GM12878 (cell line): Measurements from ENCODE around the gene AKAP1. TPM values are rescaled to one million over a fixed set of nuclear protein-coding genes. Genes with fewer than 3 reads are reported as not detected.
A peak's percentile ranks its signal among the peaks of the same experiment; 100 is the strongest.

Experiments used
- ATAC-seq: fragments of 200-7000 bp; cut with Tn5 transposase; 3 replicates; pipeline ENCODE4 v1.9.1; 2020; ENCODE audit warnings: mild to moderate bottlenecking, moderate library complexity
- Bru-seq: library from RNA; stranded (reverse); fragments of 400-500 nt; gene quantifications from one replicate; lab custom pipeline; 2021; lab: Mats Ljungman, UMichigan
- BruChase-seq, 2 experiments: library from RNA; stranded (reverse); fragments of 400-500 nt; gene quantifications; one replicate each; lab custom pipeline; 2021; lab: Mats Ljungman, UMichigan
- BruUV-seq: library from RNA; stranded (reverse); fragments of 400-500 nt; replicated peaks from 2 replicates; lab custom pipeline; 2021; lab: Mats Ljungman, UMichigan
- CTCF ChIA-PET: fragments of 300-600 bp; sonication (Branson Sonifier 250); formaldehyde crosslinking; extraction: SDS; loops from one replicate; lab custom pipeline; 2021; ENCODE audit warnings: inconsistent platforms; lab: Yijun Ruan, JAX
- POLR2A ChIA-PET: fragments of 350-600 bp; formaldehyde crosslinking; extraction: SDS; loops from one replicate; lab custom pipeline; 2021; ENCODE audit warnings: inconsistent platforms; lab: Charles Lee
- RAD21 ChIA-PET: fragments of 300-600 bp; sonication (Branson Sonifier 250); formaldehyde crosslinking; loops from one replicate; lab custom pipeline; 2023; ENCODE audit warnings: antibody characterized with exemption; ENCODE audit not compliant: unreplicated experiment; lab: Charles Lee
- SMC1A ChIA-PET: fragments of 300-600 bp; sonication (Branson Sonifier 250); formaldehyde crosslinking; loops from one replicate; lab custom pipeline; 2023; ENCODE audit not compliant: unreplicated experiment, uncharacterized antibody; lab: Charles Lee
- DNase-seq: peaks from one replicate; pipeline ENCODE4 v3.0.0-alpha.2; 2011; ENCODE audit warnings: low read depth, low spot score
- FAIRE-seq: peaks from 3 replicates; lab custom pipeline; 2011; peaks lifted over from hg19 to GRCh38; lab: Jason Lieb, UNC
- H2AFZ ChIP-seq: 2 replicates; pipeline ENCODE4 v1.6.0; 2011; ENCODE audit warnings: low read depth, low read length, control low read depth; ENCODE audit not compliant: control insufficient read depth
- H3K27ac ChIP-seq: 2 replicates; pipeline ENCODE4 v1.5.1; 2011; ENCODE audit warnings: control low read depth; ENCODE audit not compliant: control insufficient read depth, insufficient read depth
- H3K27me3 ChIP-seq, 2 experiments: replicated peaks in 1 of 2; 2 replicates each; pipeline versions ENCODE4 v1.6.0 to v1.6.1; 2011; ENCODE audit warnings: low read length in 1 of 2; ENCODE audit not compliant: control insufficient read depth in 2 of 2, insufficient read depth in 2 of 2
- H3K36me3 ChIP-seq, 2 experiments: 2 replicates each; pipeline ENCODE4 v1.5.1; 2011; ENCODE audit warnings: low read length in 1 of 2; ENCODE audit not compliant: control insufficient read depth in 2 of 2, insufficient read depth in 2 of 2
- H3K4me1 ChIP-seq: 2 replicates; pipeline ENCODE4 v1.6.1; 2011; ENCODE audit warnings: mild to moderate bottlenecking, low read length, moderate library complexity, mixed read lengths; ENCODE audit not compliant: control insufficient read depth, insufficient read depth
- H3K4me2 ChIP-seq: 2 replicates; pipeline ENCODE4 v1.6.0; 2011; ENCODE audit warnings: control low read depth; ENCODE audit not compliant: control insufficient read depth, insufficient read depth
- H3K4me3 ChIP-seq: fragments of 200-600 bp; sonication (generic); 2 replicates; pipeline ENCODE4 v1.5.1; 2016
- H3K79me2 ChIP-seq: 2 replicates; pipeline ENCODE4 v1.6.0; 2011; ENCODE audit warnings: low read length; ENCODE audit not compliant: control insufficient read depth, insufficient read depth
- H3K9ac ChIP-seq: 2 replicates; pipeline ENCODE4 v1.8.0; 2011; ENCODE audit warnings: low read length, control low read depth, mixed read lengths; ENCODE audit not compliant: control insufficient read depth, insufficient read depth
- H3K9me3 ChIP-seq: replicated peaks from 3 replicates; pipeline ENCODE4 v1.5.1; 2011; ENCODE audit warnings: mild to moderate bottlenecking, low read length; ENCODE audit not compliant: control insufficient read depth, insufficient read depth
- H4K20me1 ChIP-seq: 2 replicates; pipeline ENCODE4 v1.6.0; 2011; ENCODE audit not compliant: control insufficient read depth, insufficient read depth
- ATF7 ChIP-seq: fragments of 450-650 bp; IDR thresholded peaks from 2 replicates; pipeline ENCODE4 v1.6.1; 2016; ENCODE audit warnings: low read depth, mild to moderate bottlenecking
- CTCF ChIP-seq, 3 experiments: IDR thresholded peaks in 2 of 3; conservative IDR thresholded peaks in 1 of 3; 2 replicates each; pipeline ENCODE4 v1.5.1; 2011; ENCODE audit warnings: low read depth in 3 of 3, low read length in 3 of 3, mild to moderate bottlenecking in 3 of 3, control low read depth in 2 of 3, moderate library complexity in 2 of 3, inconsistent platforms in 1 of 3, mixed read lengths in 1 of 3; ENCODE audit not compliant: control insufficient read depth in 2 of 3, insufficient read depth in 1 of 3; ENCODE audit errors: extremely low read depth in 1 of 3
- EED ChIP-seq: sonication (generic); IDR thresholded peaks from 2 replicates; pipeline ENCODE4 v1.6.1; 2016; ENCODE audit warnings: antibody characterized with exemption, low read depth
- FOXM1 ChIP-seq: IDR thresholded peaks from 2 replicates; pipeline ENCODE4 v1.6.1; 2012; ENCODE audit warnings: low read depth, mild to moderate bottlenecking, inconsistent platforms, low read length, moderate library complexity
- MTA3 ChIP-seq: IDR thresholded peaks from 2 replicates; pipeline ENCODE4 v1.6.1; 2012; ENCODE audit warnings: low read length, inconsistent platforms, borderline replicate concordance
- NBN ChIP-seq: fragments of 450-650 bp; IDR thresholded peaks from 2 replicates; pipeline ENCODE4 v1.6.1; 2016
- POLR2A ChIP-seq: IDR thresholded peaks from 2 replicates; pipeline ENCODE4 v1.6.1; 2011; ENCODE audit warnings: low read depth, mild to moderate bottlenecking, low read length
- RELA ChIP-seq: fragments of 450-650 bp; IDR thresholded peaks from 2 replicates; pipeline ENCODE4 v1.8.0; 2014; ENCODE audit warnings: borderline replicate concordance; ENCODE audit not compliant: partially characterized antibody
- SMC3 ChIP-seq: IDR thresholded peaks from 2 replicates; pipeline ENCODE4 v1.6.1; 2011; ENCODE audit warnings: low read length, improper control_type of control experiment, borderline replicate concordance
- SREBF2 ChIP-seq: IDR thresholded peaks from 2 replicates; pipeline ENCODE4 v1.6.1; 2012; ENCODE audit warnings: mild to moderate bottlenecking, low read length
- YBX1 ChIP-seq: fragments of 450-650 bp; IDR thresholded peaks from 2 replicates; pipeline ENCODE4 v1.6.1; 2016; ENCODE audit warnings: antibody characterized with exemption
- ZNF384 ChIP-seq: IDR thresholded peaks from 2 replicates; pipeline ENCODE4 v1.6.1; 2012; ENCODE audit warnings: low read depth, mild to moderate bottlenecking, low read length, improper control_type of control experiment, borderline replicate concordance
- ZNF592 ChIP-seq: fragments of 450-650 bp; IDR thresholded peaks from 2 replicates; pipeline ENCODE4 v1.6.1; 2017; ENCODE audit warnings: mild to moderate bottlenecking, moderate library complexity
- WGBS: methylation state at CpG from one replicate; pipeline ENCODE4 v1.1.6; 2016; ENCODE audit warnings: low lambda C conversion rate; ENCODE audit not compliant: insufficient replicate concordance, insufficient coverage; ENCODE audit errors: missing lambda C conversion rate; 5-methylcytosine and 5-hydroxymethylcytosine counted together
- in situ Hi-C: fragments of 300-500 bp; cut with MboI; formaldehyde crosslinking; loops from 9 replicates; pipeline ENCODE4 v1.14.3; 2018; ENCODE audit warnings: mixed read lengths
- intact Hi-C: fragments of 100-400 bp; cut with micrococcal nuclease; formaldehyde crosslinking; loops from one replicate; pipeline ENCODE4 v1.14.2; 2022; ENCODE audit not compliant: unreplicated experiment
- long read RNA-seq, 2 experiments: library from polyadenylated mRNA; unstranded; transcript quantifications; one replicate each; pipeline ENCODE4 v2.0.0, GENCODE V29; 2019 to 2020
- polyA minus RNA-seq, 3 experiments: library from RNA; depleted of rRNA, polyadenylated mRNA; stranded (reverse); fragments of >200 nt; gene quantifications; 2 replicates each; pipeline ENCODE4 v1.2.3, GENCODE V29; 2011
- polyA plus RNA-seq, 11 experiments: library from polyadenylated mRNA; depleted of rRNA in 4 of 11; unstranded in 6 of 11; stranded (reverse) in 5 of 11; fragments of >200 nt; fragmentation: Nextera tagmentation in 4 of 11; fragmentation: Illumina TruSeq in 1 of 11; extraction: Ambion mirVana in 4 of 11; extraction: Trizol in 1 of 11; gene quantifications; 1 replicate in 1 of 11; 2 replicates in 10 of 11; pipeline versions ENCODE4 v1.2.1 to v1.2.3, GENCODE V29; 2011 to 2016; ENCODE audit warnings: inconsistent platforms in 2 of 11, missing spikeins in 2 of 11, low read depth in 1 of 11
- total RNA-seq, 4 experiments: library from RNA; depleted of rRNA in 3 of 4; stranded (reverse); fragments of >200 nt in 3 of 4; fragmentation: Illumina TruSeq in 1 of 4; extraction: Trizol in 1 of 4; gene quantifications; 2 replicates each; pipeline versions ENCODE4 v1.2.1 to v1.2.3, GENCODE V29; 2013 to 2021

The AKAP1 gene
- 45.9 and 58.6 TPM in 2 replicates for total RNA-seq (2013; cell fraction: nucleolus; rRNA removed)
- total RNA-seq (2014; rRNA removed): 40.7 and 50.5 TPM in 2 replicates
- total RNA-seq (2014; rRNA removed; fragmentation: Illumina TruSeq; extraction: Trizol): 29.5 and 36.8 TPM in 2 replicates
- total RNA-seq (2021): 39.9 and 45.9 TPM in 2 replicates
- 11.0 TPM for polyA plus RNA-seq (2011; ENCODE audit: low read depth)
- polyA plus RNA-seq (2011; rRNA removed): 15.6 and 39.2 TPM in 2 replicates
- 61.3 and 66.5 TPM in 2 replicates for polyA plus RNA-seq (2011; cell fraction: cytosol; rRNA removed)
- 176 and 195 TPM in 2 replicates for polyA plus RNA-seq (2011; cell fraction: nucleus; rRNA removed)
- polyA plus RNA-seq (2012): 13.5 and 18.3 TPM in 2 replicates
- polyA plus RNA-seq (2014; fragmentation: Illumina TruSeq; extraction: Trizol): 30.9 and 48.4 TPM in 2 replicates
- polyA plus RNA-seq (2014; fragmentation: Nextera tagmentation; extraction: Ambion mirVana): 10 to 100 TPM; 11.9 to 15.2 TPM
- 34.4 and 58.8 TPM in 2 replicates for polyA plus RNA-seq (2014; rRNA removed)
- 10 to 100 TPM; 37.1 to 40.9 TPM for polyA plus RNA-seq (2016; fragmentation: Nextera tagmentation; extraction: Ambion mirVana)
- 66.9 and 103 TPM in 2 replicates for polyA minus RNA-seq (2011; rRNA and poly(A)+ RNA removed)
- polyA minus RNA-seq (2011; cell fraction: cytosol; rRNA and poly(A)+ RNA removed): 28.3 and 33.3 TPM in 2 replicates
- polyA minus RNA-seq (2011; cell fraction: nucleus; rRNA and poly(A)+ RNA removed): 29.7 and 38.4 TPM in 2 replicates
- Bru-seq, nascent RNA: percentile 76 among the genes with signal in this experiment
- BruChase-seq, experiment 1, labeled RNA remaining after a 6-hour chase: percentile 76 among the genes with signal in this experiment
- BruChase-seq, experiment 2, labeled RNA remaining after a 2-hour chase: percentile 82 among the genes with signal in this experiment
- long read RNA-seq, experiment 1, transcript AKAP1-202 (11 exons, 3,970 nt): major isoform, 15 of 20 reads
- long read RNA-seq, experiment 1, partial matches to known transcripts: 5 of 20 reads
- long read RNA-seq, experiment 1, other reads (novel, unspliced or antisense): 0 of 20 reads
- long read RNA-seq, experiment 2, partial matches to known transcripts: 19 of 22 reads
- long read RNA-seq, experiment 2, other reads (novel, unspliced or antisense): 3 of 22 reads

GRCh38 chr17:57084802-57085447, at the start of gene AKAP1:
Gene AKAP1 (plus strand): TSS chr17:57085246. CDS start chr17:57105465, 20,219 bp downstream.
- ATAC-seq (peak; percentile 84), DNase-seq (peak; percentile 72), FAIRE-seq (no peak)
- no TSS peak for BruUV-seq
- Histone ChIP-seq H3K79me2 (peaks cover 53% of the 10 kb centered on the region), H3K9ac (peak within 1 kb of the TSS; percentile 88), H3K4me3 (peak within 1 kb of the TSS; percentile 89), H3K4me1 (peaks cover 30% of the 10 kb centered on the region), H3K27me3 (no peaks in the 10 kb centered on the region), H3K36me3 (no peaks in the 10 kb centered on the region), H3K27ac (peak within 1 kb of the TSS; percentile 88), H3K9me3 (no peaks in the 10 kb centered on the region), H3K4me2 (peak within 1 kb of the TSS; percentile 85), H4K20me1 (peaks cover 2% of the 10 kb centered on the region; the same call in 1 of the 2 replicates), H2AFZ (peak within 1 kb of the TSS; percentile 88)
- ChIA-PET CTCF (interaction anchor here (1.4 to 3.3 kb wide), 2 partner anchors 38 to 75 kb away, joined by 3 to 12 read pairs; no protein-coding TSS in a partner anchor), RAD21 (interaction anchor here (0.6 to 1.5 kb wide), 3 partner anchors 12 to 869 kb away, joined by 3 read pairs; no protein-coding TSS in a partner anchor), POLR2A (interaction anchor here (0.6 to 1.7 kb wide), 6 partner anchors 9 to 252 kb away, joined by 3 to 7 read pairs (median 3); no protein-coding TSS in a partner anchor), SMC1A (interaction anchor here (0.6 to 1.1 kb wide), 3 partner anchors 12 to 79 kb away, joined by 3 read pairs; no protein-coding TSS in a partner anchor)
- in situ Hi-C loops: no loop called here
- intact Hi-C loops: loop anchor here (5.0 to 10.0 kb wide), 4 partner anchors 80 to 250 kb away; partner anchors contain the start of genes C17orf67, COIL, DGKE and SCPEP1
- under 1% methylated on average over 64 of the region's 85 CpGs for WGBS
- TF ChIP-seq SMC3: no peak
- TF ChIP-seq EED: peak; percentile 54
- TF ChIP-seq POLR2A: peak; percentile 98
- TF ChIP-seq YBX1: no peak
- TF ChIP-seq ZNF384: no peak
- no peak for TF ChIP-seq SREBF2
- TF ChIP-seq MTA3: no peak
- 0 out of 2 replicates have a peak, but pooled peaks have one; percentile 38 for TF ChIP-seq ATF7
- TF ChIP-seq ZNF592: peak; percentile 63; the same call in 1 of the 2 replicates
- peak; percentile 27 for TF ChIP-seq RELA
- peak in 2 of 3 experiments; percentile 19 to 51; a peak in 3 of 6 replicates for TF ChIP-seq CTCF (IDR thresholded peaks at IDR 0.05 in 2 of 3, conservative IDR thresholded peaks at IDR 0.05 in 1 of 3; ENCODE audit: control insufficient read depth in 2 of 3, extremely low read depth in 1 of 3, insufficient read depth in 1 of 3, low read depth in 3 of 3, low read length in 3 of 3)
- no peak for TF ChIP-seq FOXM1
- peak; percentile 63 for TF ChIP-seq NBN
